WTC11 (cell line): ENCODE data around the gene NCKAP5. TPM values are rescaled to one million over a fixed set of nuclear protein-coding genes. Genes with fewer than 3 reads are reported as not detected.

Source experiments
- ATAC-seq: fragments of 200-7000 bp; cut with Tn5 transposase; 2 replicates; pipeline ENCODE4 v1.10.0; 2021; ENCODE audit warnings: mild to moderate bottlenecking, moderate library complexity
- CTCF ChIA-PET: fragments of 300-600 bp; sonication (Branson Sonifier 250); formaldehyde crosslinking; loops from one replicate; lab custom pipeline; 2021; ENCODE audit warnings: antibody characterized with exemption; lab: Charles Lee
- POLR2A ChIA-PET: fragments of 350-600 bp; sonication (Branson Sonifier 250); formaldehyde crosslinking; loops from one replicate; lab custom pipeline; 2021; ENCODE audit warnings: antibody characterized with exemption; lab: Charles Lee
- DNase-seq: peaks from one replicate; pipeline ENCODE4 v3.0.0; 2021; ENCODE audit warnings: low spot score
- H3K27ac Mint-ChIP-seq: 2 replicates; pipeline ENCODE4 v1.8.0; 2021; ENCODE audit warnings: mixed read lengths
- H3K27me3 Mint-ChIP-seq: 2 replicates; pipeline ENCODE4 v1.8.0; 2021; ENCODE audit warnings: low read depth, mild to moderate bottlenecking, moderate library complexity, mixed read lengths
- H3K36me3 Mint-ChIP-seq: 2 replicates; pipeline ENCODE4 v1.8.0; 2021; ENCODE audit warnings: mixed read lengths
- H3K4me1 Mint-ChIP-seq: 2 replicates; pipeline ENCODE4 v1.8.0; 2022; ENCODE audit warnings: mixed read lengths
- H3K4me3 Mint-ChIP-seq: 2 replicates; pipeline ENCODE4 v1.8.0; 2021; ENCODE audit warnings: mild to moderate bottlenecking, moderate library complexity, mixed read lengths
- H3K9me3 Mint-ChIP-seq: 2 replicates; pipeline ENCODE4 v1.8.0; 2021; ENCODE audit warnings: mixed read lengths
- FOXP1 ChIP-seq: sonication (generic); formaldehyde crosslinking; IDR thresholded peaks from 2 replicates; pipeline ENCODE4 v1.8.0; 2022; ENCODE audit warnings: missing genetic modification reagents, mild to moderate bottlenecking, moderate library complexity, borderline replicate concordance
- GRHL2 ChIP-seq: fragments of 250-450 bp; sonication (Bioruptor Pico); IDR thresholded peaks from 2 replicates; pipeline ENCODE4 v1.8.0; 2022; ENCODE audit warnings: mild to moderate bottlenecking, moderate library complexity; ENCODE audit not compliant: insufficient replicate concordance, severe bottlenecking
- MXD4 ChIP-seq: fragments of 250-450 bp; sonication (Bioruptor Pico); IDR thresholded peaks from 2 replicates; pipeline ENCODE4 v1.8.0; 2021; ENCODE audit warnings: mild to moderate bottlenecking, moderate library complexity, borderline replicate concordance
- MYBL2 ChIP-seq: sonication (generic); formaldehyde crosslinking; IDR thresholded peaks from 2 replicates; pipeline ENCODE4 v1.8.1; 2023; ENCODE audit warnings: mild to moderate bottlenecking, moderate library complexity, missing genetic modification reagents
- NFATC4 ChIP-seq: fragments of 250-450 bp; sonication (Bioruptor Pico); IDR thresholded peaks from 2 replicates; pipeline ENCODE4 v1.9.0; 2021; ENCODE audit warnings: mild to moderate bottlenecking
- NR1H2 ChIP-seq: sonication (generic); formaldehyde crosslinking; IDR thresholded peaks from 2 replicates; pipeline ENCODE4 v1.9.0; 2021; ENCODE audit warnings: mild to moderate bottlenecking, moderate library complexity, missing genetic modification reagents
- OVOL2 ChIP-seq: fragments of 250-450 bp; sonication (Bioruptor Pico); IDR thresholded peaks from 2 replicates; pipeline ENCODE4 v1.9.0; 2021; ENCODE audit warnings: mild to moderate bottlenecking, borderline replicate concordance
- RORB ChIP-seq: fragments of 250-450 bp; sonication (Bioruptor Pico); IDR thresholded peaks from 2 replicates; pipeline ENCODE4 v1.9.0; 2021; ENCODE audit warnings: mild to moderate bottlenecking
- SMAD4 ChIP-seq: sonication (generic); formaldehyde crosslinking; IDR thresholded peaks from 2 replicates; pipeline ENCODE4 v1.8.0; 2022; ENCODE audit warnings: mild to moderate bottlenecking, missing genetic modification reagents
- SP1 ChIP-seq: sonication (generic); formaldehyde crosslinking; conservative IDR thresholded peaks from 2 replicates; pipeline ENCODE4 v1.8.1; 2022; ENCODE audit warnings: missing genetic modification reagents
- ZNF416 ChIP-seq: fragments of 250-450 bp; sonication (Bioruptor Pico); IDR thresholded peaks from 2 replicates; pipeline ENCODE4 v1.9.0; 2021; ENCODE audit warnings: mild to moderate bottlenecking, inconsistent platforms
- ZNF423 ChIP-seq: fragments of 250-450 bp; sonication (Bioruptor Pico); IDR thresholded peaks from 2 replicates; pipeline ENCODE4 v2.1.2; 2022; ENCODE audit warnings: mild to moderate bottlenecking, moderate library complexity
- total RNA-seq: library from RNA; stranded (reverse); gene quantifications from 3 replicates; pipeline ENCODE4 v1.2.3, GENCODE V29; 2021
- TF ChIP-seq, protein P1 (sequence below): sonication (generic); formaldehyde crosslinking; IDR thresholded peaks from 2 replicates; pipeline ENCODE4 v1.8.1; 2022; ENCODE audit warnings: missing genetic modification reagents, borderline replicate concordance
- TF ChIP-seq, protein P2 (sequence below): sonication (generic); formaldehyde crosslinking; IDR thresholded peaks from 2 replicates; pipeline ENCODE4 v1.8.1; 2023; ENCODE audit warnings: mild to moderate bottlenecking, missing genetic modification reagents
- TF ChIP-seq, protein P3 (sequence below): fragments of 250-450 bp; sonication (Bioruptor Pico); IDR thresholded peaks from 2 replicates; pipeline ENCODE4 v2.1.2; 2022; ENCODE audit warnings: mild to moderate bottlenecking, moderate library complexity
- TF ChIP-seq, protein P4 (sequence below): sonication (generic); formaldehyde crosslinking; IDR thresholded peaks from 2 replicates; pipeline ENCODE4 v1.8.1; 2022; ENCODE audit warnings: mild to moderate bottlenecking, moderate library complexity, missing genetic modification reagents
- TF ChIP-seq, protein P5 (sequence below): sonication (generic); formaldehyde crosslinking; IDR thresholded peaks from 2 replicates; pipeline ENCODE4 v1.8.0; 2022; ENCODE audit warnings: missing genetic modification reagents
- TF ChIP-seq, protein P6 (sequence below): sonication (generic); formaldehyde crosslinking; IDR thresholded peaks from 2 replicates; pipeline ENCODE4 v1.8.0; 2022; ENCODE audit warnings: mild to moderate bottlenecking, missing genetic modification reagents
- TF ChIP-seq, protein P7 (sequence below): sonication (generic); formaldehyde crosslinking; IDR thresholded peaks from 2 replicates; pipeline ENCODE4 v1.8.1; 2023; ENCODE audit warnings: mild to moderate bottlenecking, moderate library complexity, missing genetic modification reagents

The NCKAP5 gene
- total RNA-seq, 1 experiment from 2014 or later = 0.55 TPM

DNA sequence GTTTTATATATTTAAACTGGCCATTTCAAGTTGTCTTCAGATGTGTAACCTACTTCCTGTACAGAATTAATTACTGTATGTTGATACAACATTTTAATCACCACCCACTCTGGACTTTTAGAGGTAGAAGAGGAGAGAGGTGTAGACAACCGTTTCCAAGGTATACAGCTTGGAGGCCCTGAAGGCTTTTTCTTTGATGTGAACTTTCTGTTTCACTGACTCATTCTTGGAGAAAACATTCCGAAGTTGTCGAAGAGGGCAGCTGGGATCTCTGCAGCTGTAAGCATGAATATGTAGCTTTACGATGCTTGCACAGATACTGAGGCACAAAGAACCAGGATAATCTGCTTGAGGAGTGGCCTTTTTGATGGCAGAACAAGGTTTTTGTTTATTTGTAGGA, 137.0 kb downstream of the NCKAP5 start:
- Mint-ChIP-seq H3K4me1 (peaks cover 3% of the 10 kb centered on the region; the same call in 1 of the 2 replicates), H3K4me3 (no peak overlapping the region), H3K27me3 (no peaks in the 10 kb centered on the region), H3K27ac (no peak overlapping the region), H3K36me3 (no peaks in the 10 kb centered on the region), H3K9me3 (peaks cover 12% of the 10 kb centered on the region)
- no peak for DNase-seq
- CTCF ChIA-PET = no interaction called here
- no peak for ATAC-seq
- POLR2A ChIA-PET = no interaction called here
- TF ChIP-seq, protein P1, sequence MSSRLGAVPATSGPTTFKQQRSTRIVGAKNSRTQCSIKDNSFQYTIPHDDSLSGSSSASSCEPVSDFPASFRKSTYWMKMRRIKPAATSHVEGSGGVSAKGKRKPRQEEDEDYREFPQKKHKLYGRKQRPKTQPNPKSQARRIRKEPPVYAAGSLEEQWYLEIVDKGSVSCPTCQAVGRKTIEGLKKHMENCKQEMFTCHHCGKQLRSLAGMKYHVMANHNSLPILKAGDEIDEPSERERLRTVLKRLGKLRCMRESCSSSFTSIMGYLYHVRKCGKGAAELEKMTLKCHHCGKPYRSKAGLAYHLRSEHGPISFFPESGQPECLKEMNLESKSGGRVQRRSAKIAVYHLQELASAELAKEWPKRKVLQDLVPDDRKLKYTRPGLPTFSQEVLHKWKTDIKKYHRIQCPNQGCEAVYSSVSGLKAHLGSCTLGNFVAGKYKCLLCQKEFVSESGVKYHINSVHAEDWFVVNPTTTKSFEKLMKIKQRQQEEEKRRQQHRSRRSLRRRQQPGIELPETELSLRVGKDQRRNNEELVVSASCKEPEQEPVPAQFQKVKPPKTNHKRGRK = no peak
- TF ChIP-seq ZNF423 (no peak), SMAD4 (CRISPR knock-in tag) (no peak), ZNF416 (CRISPR knock-in tag) (no peak), MYBL2 (no peak), NR1H2 (no peak), MXD4 (CRISPR knock-in tag) (no peak), RORB (CRISPR knock-in tag) (no peak), OVOL2 (CRISPR knock-in tag) (no peak), FOXP1 (no peak), NFATC4 (no peak), SP1 (CRISPR knock-in tag) (no peak), GRHL2 (CRISPR knock-in tag) (no peak)
- TF ChIP-seq, protein P2, sequence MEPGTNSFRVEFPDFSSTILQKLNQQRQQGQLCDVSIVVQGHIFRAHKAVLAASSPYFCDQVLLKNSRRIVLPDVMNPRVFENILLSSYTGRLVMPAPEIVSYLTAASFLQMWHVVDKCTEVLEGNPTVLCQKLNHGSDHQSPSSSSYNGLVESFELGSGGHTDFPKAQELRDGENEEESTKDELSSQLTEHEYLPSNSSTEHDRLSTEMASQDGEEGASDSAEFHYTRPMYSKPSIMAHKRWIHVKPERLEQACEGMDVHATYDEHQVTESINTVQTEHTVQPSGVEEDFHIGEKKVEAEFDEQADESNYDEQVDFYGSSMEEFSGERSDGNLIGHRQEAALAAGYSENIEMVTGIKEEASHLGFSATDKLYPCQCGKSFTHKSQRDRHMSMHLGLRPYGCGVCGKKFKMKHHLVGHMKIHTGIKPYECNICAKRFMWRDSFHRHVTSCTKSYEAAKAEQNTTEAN (CRISPR knock-in tag) = no peak
- TF ChIP-seq, protein P3, sequence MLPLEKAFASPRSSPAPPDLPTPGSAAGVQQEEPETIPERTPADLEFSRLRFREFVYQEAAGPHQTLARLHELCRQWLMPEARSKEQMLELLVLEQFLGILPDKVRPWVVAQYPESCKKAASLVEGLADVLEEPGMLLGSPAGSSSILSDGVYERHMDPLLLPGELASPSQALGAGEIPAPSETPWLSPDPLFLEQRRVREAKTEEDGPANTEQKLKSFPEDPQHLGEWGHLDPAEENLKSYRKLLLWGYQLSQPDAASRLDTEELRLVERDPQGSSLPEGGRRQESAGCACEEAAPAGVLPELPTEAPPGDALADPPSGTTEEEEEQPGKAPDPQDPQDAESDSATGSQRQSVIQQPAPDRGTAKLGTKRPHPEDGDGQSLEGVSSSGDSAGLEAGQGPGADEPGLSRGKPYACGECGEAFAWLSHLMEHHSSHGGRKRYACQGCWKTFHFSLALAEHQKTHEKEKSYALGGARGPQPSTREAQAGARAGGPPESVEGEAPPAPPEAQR (CRISPR knock-in tag) = no peak
- TF ChIP-seq, protein P4, sequence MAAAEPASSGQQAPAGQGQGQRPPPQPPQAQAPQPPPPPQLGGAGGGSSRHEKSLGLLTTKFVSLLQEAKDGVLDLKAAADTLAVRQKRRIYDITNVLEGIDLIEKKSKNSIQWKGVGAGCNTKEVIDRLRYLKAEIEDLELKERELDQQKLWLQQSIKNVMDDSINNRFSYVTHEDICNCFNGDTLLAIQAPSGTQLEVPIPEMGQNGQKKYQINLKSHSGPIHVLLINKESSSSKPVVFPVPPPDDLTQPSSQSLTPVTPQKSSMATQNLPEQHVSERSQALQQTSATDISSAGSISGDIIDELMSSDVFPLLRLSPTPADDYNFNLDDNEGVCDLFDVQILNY (CRISPR knock-in tag) = no peak
- TF ChIP-seq, protein P5, sequence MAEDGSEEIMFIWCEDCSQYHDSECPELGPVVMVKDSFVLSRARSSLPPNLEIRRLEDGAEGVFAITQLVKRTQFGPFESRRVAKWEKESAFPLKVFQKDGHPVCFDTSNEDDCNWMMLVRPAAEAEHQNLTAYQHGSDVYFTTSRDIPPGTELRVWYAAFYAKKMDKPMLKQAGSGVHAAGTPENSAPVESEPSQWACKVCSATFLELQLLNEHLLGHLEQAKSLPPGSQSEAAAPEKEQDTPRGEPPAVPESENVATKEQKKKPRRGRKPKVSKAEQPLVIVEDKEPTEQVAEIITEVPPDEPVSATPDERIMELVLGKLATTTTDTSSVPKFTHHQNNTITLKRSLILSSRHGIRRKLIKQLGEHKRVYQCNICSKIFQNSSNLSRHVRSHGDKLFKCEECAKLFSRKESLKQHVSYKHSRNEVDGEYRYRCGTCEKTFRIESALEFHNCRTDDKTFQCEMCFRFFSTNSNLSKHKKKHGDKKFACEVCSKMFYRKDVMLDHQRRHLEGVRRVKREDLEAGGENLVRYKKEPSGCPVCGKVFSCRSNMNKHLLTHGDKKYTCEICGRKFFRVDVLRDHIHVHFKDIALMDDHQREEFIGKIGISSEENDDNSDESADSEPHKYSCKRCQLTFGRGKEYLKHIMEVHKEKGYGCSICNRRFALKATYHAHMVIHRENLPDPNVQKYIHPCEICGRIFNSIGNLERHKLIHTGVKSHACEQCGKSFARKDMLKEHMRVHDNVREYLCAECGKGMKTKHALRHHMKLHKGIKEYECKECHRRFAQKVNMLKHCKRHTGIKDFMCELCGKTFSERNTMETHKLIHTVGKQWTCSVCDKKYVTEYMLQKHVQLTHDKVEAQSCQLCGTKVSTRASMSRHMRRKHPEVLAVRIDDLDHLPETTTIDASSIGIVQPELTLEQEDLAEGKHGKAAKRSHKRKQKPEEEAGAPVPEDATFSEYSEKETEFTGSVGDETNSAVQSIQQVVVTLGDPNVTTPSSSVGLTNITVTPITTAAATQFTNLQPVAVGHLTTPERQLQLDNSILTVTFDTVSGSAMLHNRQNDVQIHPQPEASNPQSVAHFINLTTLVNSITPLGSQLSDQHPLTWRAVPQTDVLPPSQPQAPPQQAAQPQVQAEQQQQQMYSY (CRISPR knock-in tag) = no peak
- TF ChIP-seq, protein P6, sequence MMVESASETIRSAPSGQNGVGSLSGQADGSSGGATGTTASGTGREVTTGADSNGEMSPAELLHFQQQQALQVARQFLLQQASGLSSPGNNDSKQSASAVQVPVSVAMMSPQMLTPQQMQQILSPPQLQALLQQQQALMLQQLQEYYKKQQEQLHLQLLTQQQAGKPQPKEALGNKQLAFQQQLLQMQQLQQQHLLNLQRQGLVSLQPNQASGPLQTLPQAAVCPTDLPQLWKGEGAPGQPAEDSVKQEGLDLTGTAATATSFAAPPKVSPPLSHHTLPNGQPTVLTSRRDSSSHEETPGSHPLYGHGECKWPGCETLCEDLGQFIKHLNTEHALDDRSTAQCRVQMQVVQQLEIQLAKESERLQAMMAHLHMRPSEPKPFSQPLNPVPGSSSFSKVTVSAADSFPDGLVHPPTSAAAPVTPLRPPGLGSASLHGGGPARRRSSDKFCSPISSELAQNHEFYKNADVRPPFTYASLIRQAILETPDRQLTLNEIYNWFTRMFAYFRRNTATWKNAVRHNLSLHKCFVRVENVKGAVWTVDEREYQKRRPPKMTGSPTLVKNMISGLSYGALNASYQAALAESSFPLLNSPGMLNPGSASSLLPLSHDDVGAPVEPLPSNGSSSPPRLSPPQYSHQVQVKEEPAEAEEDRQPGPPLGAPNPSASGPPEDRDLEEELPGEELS = no peak
- TF ChIP-seq, protein P7, sequence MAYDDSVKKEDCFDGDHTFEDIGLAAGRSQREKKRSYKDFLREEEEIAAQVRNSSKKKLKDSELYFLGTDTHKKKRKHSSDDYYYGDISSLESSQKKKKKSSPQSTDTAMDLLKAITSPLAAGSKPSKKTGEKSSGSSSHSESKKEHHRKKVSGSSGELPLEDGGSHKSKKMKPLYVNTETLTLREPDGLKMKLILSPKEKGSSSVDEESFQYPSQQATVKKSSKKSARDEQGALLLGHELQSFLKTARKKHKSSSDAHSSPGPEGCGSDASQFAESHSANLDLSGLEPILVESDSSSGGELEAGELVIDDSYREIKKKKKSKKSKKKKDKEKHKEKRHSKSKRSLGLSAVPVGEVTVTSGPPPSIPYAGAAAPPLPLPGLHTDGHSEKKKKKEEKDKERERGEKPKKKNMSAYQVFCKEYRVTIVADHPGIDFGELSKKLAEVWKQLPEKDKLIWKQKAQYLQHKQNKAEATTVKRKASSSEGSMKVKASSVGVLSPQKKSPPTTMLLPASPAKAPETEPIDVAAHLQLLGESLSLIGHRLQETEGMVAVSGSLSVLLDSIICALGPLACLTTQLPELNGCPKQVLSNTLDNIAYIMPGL (CRISPR knock-in tag) = no peak
